GM23338 (cell line): Measurements from ENCODE around the gene C2CD4A. TPM values are rescaled to one million over a fixed set of nuclear protein-coding genes. Genes with fewer than 3 reads are reported as not detected.

Source experiments
- ATAC-seq: fragments of 200-7000 bp; cut with Tn5 transposase; 3 replicates; pipeline ENCODE4 v1.9.1; 2020
- DNase-seq: peaks from one replicate; pipeline ENCODE4 v3.0.0-alpha.2; 2015; ENCODE audit warnings: low spot score
- H2AFZ ChIP-seq: fragments of 200-600 bp; sonication (generic); 2 replicates; pipeline ENCODE4 v1.8.0; 2016; ENCODE audit warnings: antibody characterized with exemption, mild to moderate bottlenecking, moderate library complexity
- H3F3A ChIP-seq: fragments of 200-600 bp; sonication (generic); replicated peaks from 2 replicates; pipeline ENCODE4 v1.8.0; 2017; ENCODE audit warnings: antibody characterized with exemption, mixed run types, low read depth
- H3K27ac ChIP-seq: fragments of 200-600 bp; sonication (generic); 2 replicates; pipeline ENCODE4 v1.6.1; 2016; ENCODE audit warnings: low read depth
- H3K27me3 ChIP-seq: fragments of 200-600 bp; sonication (generic); 2 replicates; pipeline ENCODE4 v1.8.0; 2016; ENCODE audit warnings: mild to moderate bottlenecking, mixed run types, moderate library complexity; ENCODE audit not compliant: insufficient read depth
- H3K36me3 ChIP-seq: fragments of 200-600 bp; sonication (generic); 2 replicates; pipeline ENCODE4 v1.8.0; 2016; ENCODE audit warnings: mild to moderate bottlenecking; ENCODE audit not compliant: insufficient read depth
- H3K4me1 ChIP-seq: fragments of 200-600 bp; sonication (generic); 2 replicates; pipeline ENCODE4 v1.8.0; 2016; ENCODE audit warnings: mild to moderate bottlenecking, moderate library complexity; ENCODE audit not compliant: insufficient read depth
- H3K4me2 ChIP-seq: fragments of 200-600 bp; sonication (generic); 2 replicates; pipeline ENCODE4 v1.7.1; 2017; ENCODE audit warnings: mixed run types
- H3K4me3 ChIP-seq: fragments of 200-600 bp; sonication (generic); 2 replicates; pipeline ENCODE4 v1.6.1; 2016; ENCODE audit warnings: mixed run types
- H3K79me2 ChIP-seq: fragments of 200-600 bp; sonication (generic); replicated peaks from 2 replicates; pipeline ENCODE4 v1.8.0; 2017; ENCODE audit warnings: mild to moderate bottlenecking; ENCODE audit not compliant: insufficient read depth
- H3K9me2 ChIP-seq: fragments of 200-600 bp; sonication (generic); 2 replicates; pipeline ENCODE4 v1.8.0; 2017; ENCODE audit not compliant: insufficient read depth
- H4K20me1 ChIP-seq: fragments of 200-600 bp; sonication (generic); replicated peaks from 2 replicates; pipeline ENCODE4 v1.8.0; 2017; ENCODE audit warnings: mild to moderate bottlenecking; ENCODE audit not compliant: insufficient read depth
- H3K27ac Mint-ChIP-seq: 2 replicates; pipeline ENCODE4 v1.8.0; 2020; ENCODE audit warnings: inconsistent platforms, mild to moderate bottlenecking, moderate library complexity, mixed read lengths
- H3K27me3 Mint-ChIP-seq: 3 replicates; pipeline ENCODE4 v1.8.0; 2022; ENCODE audit warnings: low read depth, mild to moderate bottlenecking, moderate library complexity, mixed read lengths, inconsistent platforms; ENCODE audit not compliant: insufficient read depth, poor library complexity
- H3K36me3 Mint-ChIP-seq: 3 replicates; pipeline ENCODE4 v1.8.0; 2021; ENCODE audit warnings: low read depth, mild to moderate bottlenecking, inconsistent platforms, moderate library complexity, mixed read lengths
- H3K4me1 Mint-ChIP-seq: 3 replicates; pipeline ENCODE4 v1.8.0; 2020; ENCODE audit warnings: mild to moderate bottlenecking, inconsistent platforms, mixed read lengths
- H3K4me3 Mint-ChIP-seq: 3 replicates; pipeline ENCODE4 v1.8.0; 2021; ENCODE audit warnings: moderate library complexity, mild to moderate bottlenecking, inconsistent platforms, mixed read lengths
- H3K9me3 Mint-ChIP-seq: 3 replicates; pipeline ENCODE4 v1.8.0; 2020; ENCODE audit warnings: moderate library complexity, mild to moderate bottlenecking, inconsistent platforms, mixed read lengths
- CTCF ChIP-seq, 2 experiments: fragments of 200-600 bp in 1 of 2; sonication (generic) in 1 of 2; conservative IDR thresholded peaks; 2 replicates each; pipeline versions ENCODE4 v1.5.1 to v1.6.1; 2016 to 2017; ENCODE audit warnings: antibody characterized with exemption in 2 of 2, low read depth in 2 of 2, mild to moderate bottlenecking in 2 of 2, moderate library complexity in 1 of 2
- EZH2 ChIP-seq: fragments of 200-600 bp; sonication (generic); IDR thresholded peaks from one replicate; pipeline ENCODE4 v1.8.0; 2017; ENCODE audit warnings: antibody characterized with exemption, mild to moderate bottlenecking, low read depth; ENCODE audit not compliant: unreplicated experiment
- EZH2phosphoT487 ChIP-seq: fragments of 200-600 bp; sonication (generic); IDR thresholded peaks from one replicate; pipeline ENCODE4 v1.8.1; 2018; ENCODE audit warnings: antibody characterized with exemption; ENCODE audit not compliant: unreplicated experiment
- JUNB ChIP-seq: IDR thresholded peaks from one replicate; pipeline ENCODE4 v1.6.1; 2016; ENCODE audit warnings: antibody characterized with exemption; ENCODE audit not compliant: unreplicated experiment
- STAT1 ChIP-seq: IDR thresholded peaks from one replicate; pipeline ENCODE4 v1.6.1; 2016; ENCODE audit warnings: antibody characterized with exemption; ENCODE audit not compliant: unreplicated experiment
- ZNF114 ChIP-seq: fragments of 250-450 bp; sonication (Bioruptor Pico); IDR thresholded peaks from 2 replicates; pipeline ENCODE4 v1.5.0; 2020; ENCODE audit warnings: mild to moderate bottlenecking, moderate library complexity
- ZNF331 ChIP-seq: fragments of 250-450 bp; sonication (Bioruptor Pico); IDR thresholded peaks from 2 replicates; pipeline ENCODE4 v1.5.0; 2020; ENCODE audit warnings: low read depth, mild to moderate bottlenecking, moderate library complexity
- ZNF462 ChIP-seq: fragments of 250-450 bp; sonication (Bioruptor Pico); IDR thresholded peaks from 2 replicates; pipeline ENCODE4 v1.5.0; 2020; ENCODE audit warnings: mild to moderate bottlenecking, moderate library complexity
- polyA plus RNA-seq: library from polyadenylated mRNA; unstranded; fragments of >200 nt; fragmentation: Nextera tagmentation; extraction: Ambion mirVana; gene quantifications from 2 replicates; pipeline ENCODE4 v1.2.1, GENCODE V29; 2016
- total RNA-seq: library from RNA; depleted of rRNA; stranded (reverse); fragments of >200 nt; shearing (Covaris generic); gene quantifications from 2 replicates; pipeline ENCODE4 v1.2.3, GENCODE V29; 2014

Gene C2CD4A
- total and polyA plus RNA-seq, 2 experiments from 2014 or later, result 0.07 TPM; not detected in 1

- H3K36me3 Mint-ChIP-seq, result no peaks in the 10 kb centered on the region
Observed at GRCh38 chr15:62026487-62027262, 40.1 kb upstream of the C2CD4A start.

GRCh38 chr15:62027263-62027565, 39.6 kb upstream of the C2CD4A start:
- H3K27me3 Mint-ChIP-seq, result no peaks in the 10 kb centered on the region
- no peaks in the 10 kb centered on the region for H3K4me1 Mint-ChIP-seq
- Histone ChIP-seq H3K36me3 (no peaks in the 10 kb centered on the region), H3K4me3 (no peak overlapping the region), H2AFZ (no peak overlapping the region), H4K20me1 (no peaks in the 10 kb centered on the region), H3K27me3 (no peaks in the 10 kb centered on the region), H3K9me2 (no peaks in the 10 kb centered on the region), H3F3A (no peaks in the 10 kb centered on the region), H3K4me1 (no peaks in the 10 kb centered on the region), H3K4me2 (no peak overlapping the region), H3K79me2 (no peaks in the 10 kb centered on the region), H3K27ac (no peak overlapping the region)
- H3K27ac Mint-ChIP-seq, result no peak overlapping the region
- no peaks in the 10 kb centered on the region for H3K9me3 Mint-ChIP-seq
- H3K36me3 Mint-ChIP-seq, result no peaks in the 10 kb centered on the region
- no peak for DNase-seq
- ATAC-seq, result no peak
- H3K4me3 Mint-ChIP-seq, result no peak overlapping the region
- no peak for TF ChIP-seq ZNF462 (CRISPR knock-in tag)
- TF ChIP-seq JUNB, result no peak
- no peak for TF ChIP-seq ZNF114 (CRISPR knock-in tag)
- TF ChIP-seq EZH2, result no peak
- TF ChIP-seq ZNF331 (CRISPR knock-in tag), result no peak
- no peak for TF ChIP-seq EZH2phosphoT487

More at GRCh38 chr15:62026487-62027262, 40.1 kb upstream of the C2CD4A start:
- ATAC-seq (no peak), DNase-seq (no peak)
- H3K9me2 ChIP-seq, result no peaks in the 10 kb centered on the region
- no peak overlapping the region for H2AFZ ChIP-seq
- no peak overlapping the region for H3K4me3 Mint-ChIP-seq
- H4K20me1 ChIP-seq, result no peaks in the 10 kb centered on the region
- no peaks in the 10 kb centered on the region for H3K9me3 Mint-ChIP-seq
- H3K4me1 Mint-ChIP-seq, result no peaks in the 10 kb centered on the region
- no peak overlapping the region for H3K4me3 ChIP-seq
- TF ChIP-seq ZNF114 (CRISPR knock-in tag) (no peak), STAT1 (no peak), CTCF (conservative IDR thresholded peaks at IDR 0.05; ENCODE audit: low read depth in 2 of 2) (no peak), EZH2 (no peak), ZNF331 (CRISPR knock-in tag) (no peak)
- no peaks in the 10 kb centered on the region for H3F3A ChIP-seq
- no peaks in the 10 kb centered on the region for H3K36me3 ChIP-seq
- H3K27me3 Mint-ChIP-seq, result no peaks in the 10 kb centered on the region
- no peaks in the 10 kb centered on the region for H3K4me1 ChIP-seq
- no peak overlapping the region for H3K4me2 ChIP-seq
- H3K27ac ChIP-seq, result no peak overlapping the region
- no peaks in the 10 kb centered on the region for H3K27me3 ChIP-seq
- no peak overlapping the region for H3K27ac Mint-ChIP-seq
- H3K79me2 ChIP-seq, result no peaks in the 10 kb centered on the region
